Measurements from ENCODE around the gene IMPG1. TPM values are rescaled to one million over a fixed set of nuclear protein-coding genes. Genes with fewer than 3 reads are reported as not detected.
A peak's percentile ranks its signal among the peaks of the same experiment; 100 is the strongest.

Gene IMPG1
- total RNA-seq, 1 experiment from 2014 or later, result not detected

- CTCF ChIA-PET, result no interaction called here
- Mint-ChIP-seq H3K4me1 (ENCODE audit: low read depth, unreplicated experiment) (peaks cover 8% of the 10 kb centered on the region), H3K27ac (ENCODE audit: unreplicated experiment) (no peak overlapping the region), H3K9me3 (ENCODE audit: low read depth, unreplicated experiment) (no peaks in the 10 kb centered on the region), H3K4me3 (ENCODE audit: low read depth, unreplicated experiment) (no peak overlapping the region), H3K27me3 (ENCODE audit: unreplicated experiment) (no peaks in the 10 kb centered on the region), H3K36me3 (ENCODE audit: insufficient read depth, unreplicated experiment) (no peaks in the 10 kb centered on the region)
- DNase-seq, result no peak
- BruUV-seq (replicated peaks), result no TSS peak
- intact Hi-C loops (cut with micrococcal nuclease; ENCODE audit: unreplicated experiment), result loop anchor here (10.0 kb wide), 1 partner anchor 748 kb away; no protein-coding TSS in a partner anchor
- TF ChIP-seq CTCF (IDR thresholded peaks at IDR 0.05; ENCODE audit: unreplicated experiment), result no peak
These were observed 135.8 kb downstream of the IMPG1 start for GRCh38 chr6:75936682-75937081.

GRCh38 chr6:75935473-75935793 is 137.0 kb downstream of the IMPG1 start:
- CTCF ChIA-PET, result interaction anchor here (0.7 to 1.1 kb wide), 4 partner anchors 10 to 747 kb away, joined by 3 to 4 read pairs (median 3); no protein-coding TSS in a partner anchor
- no peaks in the 10 kb centered on the region for H3K9me3 Mint-ChIP-seq (ENCODE audit: low read depth, unreplicated experiment)
- no peaks in the 10 kb centered on the region for H3K27me3 Mint-ChIP-seq (ENCODE audit: unreplicated experiment)
- no peak overlapping the region for H3K27ac Mint-ChIP-seq (ENCODE audit: unreplicated experiment)
- intact Hi-C loops (cut with micrococcal nuclease; ENCODE audit: unreplicated experiment), result loop anchor here (1.0 to 10.0 kb wide), 3 partner anchors 416 to 1522 kb away; no protein-coding TSS in a partner anchor
- BruUV-seq (replicated peaks), result no TSS peak
- peaks cover 8% of the 10 kb centered on the region for H3K4me1 Mint-ChIP-seq (ENCODE audit: low read depth, unreplicated experiment)
- no peak overlapping the region for H3K4me3 Mint-ChIP-seq (ENCODE audit: low read depth, unreplicated experiment)
- H3K36me3 Mint-ChIP-seq (ENCODE audit: insufficient read depth, unreplicated experiment), result no peaks in the 10 kb centered on the region
- TF ChIP-seq CTCF (IDR thresholded peaks at IDR 0.05; ENCODE audit: unreplicated experiment), result no peak
- no peak for DNase-seq

GRCh38 chr6:75934643-75935472 is 137.6 kb downstream of the IMPG1 start:
- peak overlapping the region; percentile 1 for H3K4me3 Mint-ChIP-seq (ENCODE audit: low read depth, unreplicated experiment)
- peak; percentile 53 for DNase-seq

More at GRCh38 chr6:75934643-75935472, 137.6 kb downstream of the IMPG1 start:
- CTCF ChIA-PET, result interaction anchor here (0.7 to 1.1 kb wide), 5 partner anchors 10 to 748 kb away, joined by 3 to 4 read pairs (median 3); no protein-coding TSS in a partner anchor
- intact Hi-C loops (cut with micrococcal nuclease; ENCODE audit: unreplicated experiment), result loop anchor here (1.0 to 10.0 kb wide), 5 partner anchors 408 to 1522 kb away; no protein-coding TSS in a partner anchor
- H3K27ac Mint-ChIP-seq (ENCODE audit: unreplicated experiment), result no peak overlapping the region
- peaks cover 8% of the 10 kb centered on the region for H3K4me1 Mint-ChIP-seq (ENCODE audit: low read depth, unreplicated experiment)
- TF ChIP-seq CTCF (IDR thresholded peaks at IDR 0.05; ENCODE audit: unreplicated experiment), result peak; percentile 86
- H3K9me3 Mint-ChIP-seq (ENCODE audit: low read depth, unreplicated experiment), result no peaks in the 10 kb centered on the region
- no peaks in the 10 kb centered on the region for H3K36me3 Mint-ChIP-seq (ENCODE audit: insufficient read depth, unreplicated experiment)
- BruUV-seq (replicated peaks), result no TSS peak
- no peaks in the 10 kb centered on the region for H3K27me3 Mint-ChIP-seq (ENCODE audit: unreplicated experiment)
